Measurements from ENCODE around the gene ST6GALNAC5. TPM values are rescaled to one million over a fixed set of nuclear protein-coding genes. Genes with fewer than 3 reads are reported as not detected.
"Not testable (repeated sequence)": the region's sequence is repeated elsewhere in the genome, so short reads cannot be mapped to it uniquely, and the experiment has no call there.

The ST6GALNAC5 gene
- total RNA-seq, 3 donors from 2014 or later, result 0.48 to 53.4 (median 15.4) TPM

DNA sequence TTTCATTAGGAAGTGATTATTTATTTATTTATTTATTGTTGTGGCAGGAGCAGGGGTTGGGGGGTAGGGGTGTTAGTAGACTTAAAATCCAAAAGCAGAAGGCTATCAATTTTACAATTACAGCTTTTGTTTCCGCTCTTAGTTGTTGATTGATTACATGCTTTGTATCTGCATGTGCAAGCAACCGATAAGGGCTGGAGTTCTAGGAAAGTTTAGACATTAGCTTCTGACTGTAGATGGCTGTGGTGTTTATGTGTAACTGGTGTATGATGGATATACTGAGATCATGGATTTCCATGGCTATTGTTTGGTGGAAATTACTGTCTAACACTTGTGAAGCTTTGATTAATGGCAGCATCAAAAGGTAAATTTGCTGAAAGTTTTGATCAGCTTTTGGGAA, 2.8 kb downstream of the ST6GALNAC5 start:
- Histone ChIP-seq H3K36me3 (no peaks in the 10 kb centered on the region), H3K4me1 (peaks cover 0 to 4% of the 10 kb centered on the region in 2 donors), H3K9me3 (no peaks in the 10 kb centered on the region), H3K27ac (no peak overlapping the region), H3K4me3 (no peak overlapping the region), H3K27me3 (no peaks in the 10 kb centered on the region)
- TF ChIP-seq POLR2AphosphoS5 (IDR thresholded peaks at IDR 0.05) (no peak), POLR2A (IDR thresholded peaks at IDR 0.05) (no peak)
- TF ChIP-seq, protein P1, sequence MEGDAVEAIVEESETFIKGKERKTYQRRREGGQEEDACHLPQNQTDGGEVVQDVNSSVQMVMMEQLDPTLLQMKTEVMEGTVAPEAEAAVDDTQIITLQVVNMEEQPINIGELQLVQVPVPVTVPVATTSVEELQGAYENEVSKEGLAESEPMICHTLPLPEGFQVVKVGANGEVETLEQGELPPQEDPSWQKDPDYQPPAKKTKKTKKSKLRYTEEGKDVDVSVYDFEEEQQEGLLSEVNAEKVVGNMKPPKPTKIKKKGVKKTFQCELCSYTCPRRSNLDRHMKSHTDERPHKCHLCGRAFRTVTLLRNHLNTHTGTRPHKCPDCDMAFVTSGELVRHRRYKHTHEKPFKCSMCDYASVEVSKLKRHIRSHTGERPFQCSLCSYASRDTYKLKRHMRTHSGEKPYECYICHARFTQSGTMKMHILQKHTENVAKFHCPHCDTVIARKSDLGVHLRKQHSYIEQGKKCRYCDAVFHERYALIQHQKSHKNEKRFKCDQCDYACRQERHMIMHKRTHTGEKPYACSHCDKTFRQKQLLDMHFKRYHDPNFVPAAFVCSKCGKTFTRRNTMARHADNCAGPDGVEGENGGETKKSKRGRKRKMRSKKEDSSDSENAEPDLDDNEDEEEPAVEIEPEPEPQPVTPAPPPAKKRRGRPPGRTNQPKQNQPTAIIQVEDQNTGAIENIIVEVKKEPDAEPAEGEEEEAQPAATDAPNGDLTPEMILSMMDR (IDR thresholded peaks at IDR 0.05), result no peak
- intact Hi-C loops (cut with DNase I; ENCODE audit: low total_unique reads), result no loop called here
- DNase-seq (ENCODE audit: low spot score in 2 of 2), result no peak

DNA sequence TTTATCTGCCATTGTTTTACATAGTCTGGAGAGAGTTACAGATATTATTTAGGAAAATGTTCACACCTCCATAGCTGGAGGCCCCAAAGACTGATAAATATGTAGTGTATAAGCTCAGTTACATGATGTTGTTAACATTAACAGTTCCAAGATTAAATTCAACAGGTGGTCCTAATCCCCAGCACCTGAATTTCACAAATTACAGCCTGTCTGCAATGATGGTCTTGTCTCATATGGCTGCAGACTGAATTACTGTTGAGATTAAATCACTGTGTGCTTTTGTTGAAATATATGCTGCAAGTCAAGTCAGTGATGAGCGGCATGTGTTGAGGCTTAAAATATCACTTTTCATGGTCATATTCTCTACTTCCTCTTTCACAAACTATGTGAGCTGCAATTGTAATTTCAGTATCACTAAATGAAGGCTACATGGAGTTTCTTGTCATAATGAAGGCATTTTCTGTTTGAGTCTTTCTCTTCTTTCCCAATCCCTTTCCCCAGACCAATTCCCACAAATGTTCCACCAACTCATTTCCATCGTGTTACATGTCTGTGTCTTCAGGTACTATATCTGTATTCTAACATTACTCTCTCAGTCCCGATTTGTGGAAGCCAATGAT, 4.2 kb downstream of the ST6GALNAC5 start:
- DNase-seq (ENCODE audit: low spot score in 2 of 2), result no peak
- Histone ChIP-seq H3K9me3 (no peaks in the 10 kb centered on the region), H3K27ac (no peak overlapping the region), H3K36me3 (no peaks in the 10 kb centered on the region), H3K27me3 (no peaks in the 10 kb centered on the region), H3K4me3 (no peak overlapping the region), H3K4me1 (peaks cover 0 to 4% of the 10 kb centered on the region in 2 donors)
- intact Hi-C loops (cut with DNase I; ENCODE audit: low total_unique reads), result no loop called here
- TF ChIP-seq, protein P1 (IDR thresholded peaks at IDR 0.05), result no peak
- TF ChIP-seq POLR2A (IDR thresholded peaks at IDR 0.05) (no peak), POLR2AphosphoS5 (IDR thresholded peaks at IDR 0.05) (no peak)

- H3K27me3 ChIP-seq, result no peaks in the 10 kb centered on the region
- intact Hi-C loops (cut with DNase I; ENCODE audit: low total_unique reads), result no loop called here
- no peak overlapping the region for H3K27ac ChIP-seq
- peaks cover 0 to 4% of the 10 kb centered on the region in 2 donors for H3K4me1 ChIP-seq
- no peak overlapping the region for H3K4me3 ChIP-seq
- H3K36me3 ChIP-seq, result no peaks in the 10 kb centered on the region
- TF ChIP-seq, protein P1 (IDR thresholded peaks at IDR 0.05), result no peak
- no peak for TF ChIP-seq POLR2A (IDR thresholded peaks at IDR 0.05)
- DNase-seq (ENCODE audit: low spot score in 2 of 2), result no peak
- no peaks in the 10 kb centered on the region for H3K9me3 ChIP-seq
These were observed 5.7 kb downstream of the ST6GALNAC5 start for GRCh38 chr1:76872944-76873343.

GRCh38 chr1:76876655-76877395, 9.5 kb downstream of the ST6GALNAC5 start:
- intact Hi-C loops (cut with DNase I; ENCODE audit: low total_unique reads), result no loop called here
- Histone ChIP-seq H3K27ac (no peak overlapping the region), H3K36me3 (no peaks in the 10 kb centered on the region), H3K9me3 (no peaks in the 10 kb centered on the region), H3K4me1 (no peaks in the 10 kb centered on the region), H3K4me3 (no peak overlapping the region), H3K27me3 (no peaks in the 10 kb centered on the region)
- DNase-seq (ENCODE audit: low spot score in 2 of 2), result no peak
- TF ChIP-seq POLR2A (IDR thresholded peaks at IDR 0.05) (no peak), POLR2AphosphoS5 (IDR thresholded peaks at IDR 0.05) (no peak)
- TF ChIP-seq, protein P1 (IDR thresholded peaks at IDR 0.05), result no peak

DNA sequence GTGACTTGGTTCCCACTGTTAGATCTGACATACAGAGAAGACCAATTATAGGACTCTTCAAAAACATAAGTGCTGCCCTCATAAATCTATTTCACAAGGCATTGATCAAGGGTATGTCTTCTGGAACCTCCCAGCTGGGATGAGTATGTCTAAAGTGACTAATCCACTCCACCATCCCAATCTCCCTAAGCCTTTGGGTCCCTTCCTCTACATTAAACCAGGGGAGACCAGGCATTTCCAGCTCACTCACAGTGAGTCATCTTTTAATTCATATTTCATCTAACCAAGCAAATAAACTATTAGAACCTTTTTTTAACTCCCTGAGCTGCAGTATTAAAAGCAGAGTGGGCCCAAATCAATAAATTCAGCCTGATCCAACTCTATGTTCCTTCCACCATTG, 11.7 kb downstream of the ST6GALNAC5 start:
- intact Hi-C loops (cut with DNase I; ENCODE audit: low total_unique reads); H3K36me3 ChIP-seq; H3K9me3 ChIP-seq; H3K4me3 ChIP-seq; H3K4me1 ChIP-seq; H3K27me3 ChIP-seq; DNase-seq (ENCODE audit: low spot score in 2 of 2); H3K27ac ChIP-seq: not testable (repeated sequence)

Data from breast epithelium (tissue), 4 donors.